ENCODE measurements around the gene GABRG3. TPM values are rescaled to one million over a fixed set of nuclear protein-coding genes. Genes with fewer than 3 reads are reported as not detected.

Gene GABRG3
- total and polyA plus RNA-seq, 12 donors, result not detected

GRCh38 chr15:27210176-27210575 lies 239.2 kb downstream of the GABRG3 start:
- no peak for TF ChIP-seq CTCF (IDR thresholded peaks at IDR 0.05)
- Histone ChIP-seq H3K4me1 (no peaks in the 10 kb centered on the region), H3K9me3 (peaks cover 0 to 27% (median 0%) of the 10 kb centered on the region in 11 donors), H3K27ac (no peak overlapping the region), H3K27me3 (no peaks in the 10 kb centered on the region), H3K36me3 (no peaks in the 10 kb centered on the region), H3K4me3 (no peak overlapping the region)
- ATAC-seq, result no peak
- WGBS, 2 donors, result 67 to 85% methylated on average over 10 of the region's 10 CpGs
- DNase-seq, result no peak
- intact Hi-C loops (cut with DNase I), result no loop called here

DNA sequence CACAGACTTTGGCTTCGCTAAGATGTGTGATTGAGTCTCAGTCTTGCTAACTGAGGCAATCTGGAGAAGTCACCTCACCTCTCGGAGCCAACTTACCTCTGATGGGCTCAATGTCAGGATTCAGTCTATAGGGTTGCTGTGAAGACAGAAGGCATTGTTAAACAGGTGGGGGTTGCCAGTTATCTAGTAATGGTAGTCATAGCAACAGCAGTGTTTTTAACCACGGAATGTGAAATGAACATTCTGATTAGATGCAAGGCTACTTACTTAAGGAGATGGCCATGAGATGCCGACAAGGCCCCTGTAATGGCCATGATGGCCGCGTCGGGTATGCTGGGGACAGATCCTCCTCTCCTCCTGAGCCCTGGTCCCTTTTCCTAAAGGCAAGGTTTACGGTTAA lies 243.1 kb downstream of the GABRG3 start:
- 73 to 83% methylated on average over 8 of the region's 8 CpGs for WGBS, 2 donors
- intact Hi-C loops (cut with DNase I), result no loop called here

GRCh38 chr15:27214961-27215360 lies 244.0 kb downstream of the GABRG3 start:
- Histone ChIP-seq H3K4me1 (no peaks in the 10 kb centered on the region), H3K9me3 (peaks cover 0 to 33% (median 0%) of the 10 kb centered on the region in 11 donors), H3K27me3 (no peaks in the 10 kb centered on the region), H3K36me3 (no peaks in the 10 kb centered on the region), H3K4me3 (no peak overlapping the region), H3K27ac (no peak overlapping the region)
- no peak for DNase-seq
- no peak for ATAC-seq
- intact Hi-C loops (cut with DNase I), result no loop called here
- WGBS, 2 donors, result 67 to 72% methylated on average over 3 of the region's 3 CpGs
- TF ChIP-seq CTCF (IDR thresholded peaks at IDR 0.05), result no peak

More for the DNA sequence above, 243.1 kb downstream of the GABRG3 start:
- no peak for TF ChIP-seq CTCF (IDR thresholded peaks at IDR 0.05)
- no peak for ATAC-seq
- DNase-seq, result no peak
- H3K27ac ChIP-seq, result no peak overlapping the region
- H3K4me1 ChIP-seq, result no peaks in the 10 kb centered on the region
- H3K27me3 ChIP-seq, result no peaks in the 10 kb centered on the region
- H3K9me3 ChIP-seq, result peaks cover 0 to 31% (median 0%) of the 10 kb centered on the region in 11 donors
- no peak overlapping the region for H3K4me3 ChIP-seq
- no peaks in the 10 kb centered on the region for H3K36me3 ChIP-seq

GRCh38 chr15:27218426-27218825 lies 247.4 kb downstream of the GABRG3 start:
- Histone ChIP-seq H3K27me3 (peaks cover 0 to 3% (median 0%) of the 10 kb centered on the region in 7 donors), H3K27ac (no peak overlapping the region), H3K36me3 (no peaks in the 10 kb centered on the region), H3K9me3 (peaks cover 0 to 23% (median 0%) of the 10 kb centered on the region in 11 donors), H3K4me3 (no peak overlapping the region), H3K4me1 (no peaks in the 10 kb centered on the region)
- 67 to 80% methylated on average over 8 of the region's 8 CpGs for whole genome bisulfite sequencing, 2 donors
- no peak for DNase-seq
- no peak for ATAC-seq
- intact Hi-C loops (cut with DNase I), result no loop called here
- no peak for TF ChIP-seq CTCF (IDR thresholded peaks at IDR 0.05)
